CD4-positive, alpha-beta T cell treated with Interleukin-21 for 1 hour (primary cell): ENCODE data around the gene ZNF691.
"Not testable (repeated sequence)": the region's sequence is repeated elsewhere in the genome, so short reads cannot be mapped to it uniquely, and the experiment has no call there.

ENCODE experiments used
- DNase-seq: peaks from one replicate; pipeline ENCODE4 v3.0.0-alpha.2; 2020

Gene ZNF691

DNA sequence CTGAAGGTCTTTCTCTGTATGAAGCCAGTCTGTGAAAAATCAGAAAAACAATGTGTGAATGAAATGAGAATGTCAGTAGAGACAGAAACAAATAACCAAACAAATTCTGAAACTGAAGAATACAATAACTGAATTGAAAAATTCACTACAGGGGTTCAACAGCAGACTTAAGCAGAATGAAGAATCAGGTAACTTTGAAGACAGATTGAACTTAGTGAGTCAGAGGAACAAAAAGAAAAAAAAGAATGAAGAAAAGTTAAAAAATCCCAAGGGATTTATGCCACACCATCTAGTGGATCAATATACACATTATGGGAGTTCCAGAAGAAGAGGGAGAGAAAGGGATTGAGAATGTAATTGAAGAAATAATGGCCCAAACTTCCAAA is 14.6 kb downstream of the ZNF691 start:
- no peak for DNase-seq

DNA sequence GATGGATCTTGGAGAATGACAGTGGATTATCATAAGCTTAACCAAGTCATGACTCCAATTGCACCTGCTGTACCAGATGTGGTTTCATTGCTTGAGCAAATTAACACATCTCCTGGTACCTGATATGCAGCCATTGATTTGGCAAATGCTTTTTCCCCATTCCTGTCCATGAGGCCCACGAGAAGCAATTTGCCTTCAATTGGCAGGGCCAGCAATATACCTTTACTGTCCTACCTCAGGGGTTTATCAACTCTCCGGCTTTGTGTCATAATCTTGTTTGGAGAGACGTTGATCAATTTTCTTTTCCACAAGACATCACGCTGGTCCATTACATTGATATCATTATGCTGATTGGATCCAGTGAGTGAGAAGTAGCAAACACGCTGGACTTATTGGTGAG is 20.1 kb downstream of the ZNF691 start:
- no peak for DNase-seq

DNA sequence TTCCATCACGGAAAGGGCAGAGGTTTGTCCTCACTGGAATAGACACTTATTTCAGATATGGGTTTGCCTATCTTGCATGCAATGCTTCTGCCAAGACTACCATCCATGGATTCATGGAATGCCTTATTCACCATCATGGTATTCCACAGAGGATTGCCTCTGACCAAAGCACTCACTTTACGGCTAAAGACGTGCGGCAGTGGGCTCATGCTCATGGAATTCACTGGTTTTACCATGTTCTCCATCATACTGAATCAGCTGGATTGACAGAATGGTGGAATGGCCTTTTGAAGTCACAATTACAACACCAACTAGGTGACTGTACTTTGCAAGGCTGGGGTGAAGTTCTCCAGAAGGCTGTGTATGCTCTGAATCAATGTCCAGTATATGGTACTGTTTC is 22.1 kb downstream of the ZNF691 start:
- not testable (repeated sequence) for DNase-seq

DNA sequence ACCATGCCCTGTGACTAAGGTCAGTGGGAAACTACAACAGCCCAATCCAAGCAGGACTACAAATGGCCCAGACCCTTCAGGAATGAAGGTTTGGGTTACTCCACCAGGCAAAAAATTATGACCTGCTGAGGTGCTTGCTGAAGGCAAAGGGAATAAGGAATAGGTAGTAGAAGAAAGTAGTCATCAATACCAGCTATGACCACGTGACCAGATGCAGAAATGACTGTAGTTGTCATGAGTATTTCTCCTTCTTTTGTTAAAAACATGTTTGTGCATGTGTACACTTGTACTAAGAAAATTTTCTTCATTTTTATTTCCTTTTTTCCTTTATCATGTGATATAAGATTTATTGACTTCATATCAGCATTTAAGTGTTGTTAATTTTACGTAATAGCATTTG is 22.8 kb downstream of the ZNF691 start:
- not testable (repeated sequence) for DNase-seq

DNA sequence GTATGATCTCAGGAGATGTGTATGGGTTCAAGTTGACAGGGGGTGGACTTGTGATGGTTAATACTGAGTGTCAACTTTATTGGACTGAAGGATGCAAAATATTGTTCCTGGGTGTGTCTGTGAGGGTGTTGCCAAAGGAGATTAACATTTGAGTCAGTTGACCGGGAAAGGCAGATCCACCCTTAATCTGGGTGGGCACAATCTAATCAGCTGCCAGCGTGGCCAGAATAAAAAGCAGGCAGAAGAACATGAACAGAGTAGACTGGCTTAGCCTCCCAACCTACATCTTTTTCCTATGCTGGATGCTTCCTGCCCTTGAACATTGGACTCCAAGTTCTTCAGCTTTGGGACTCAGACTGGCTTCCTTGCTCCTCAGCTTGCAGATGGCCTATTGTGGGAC is 23.3 kb downstream of the ZNF691 start:
- DNase-seq = not testable (repeated sequence)

DNA sequence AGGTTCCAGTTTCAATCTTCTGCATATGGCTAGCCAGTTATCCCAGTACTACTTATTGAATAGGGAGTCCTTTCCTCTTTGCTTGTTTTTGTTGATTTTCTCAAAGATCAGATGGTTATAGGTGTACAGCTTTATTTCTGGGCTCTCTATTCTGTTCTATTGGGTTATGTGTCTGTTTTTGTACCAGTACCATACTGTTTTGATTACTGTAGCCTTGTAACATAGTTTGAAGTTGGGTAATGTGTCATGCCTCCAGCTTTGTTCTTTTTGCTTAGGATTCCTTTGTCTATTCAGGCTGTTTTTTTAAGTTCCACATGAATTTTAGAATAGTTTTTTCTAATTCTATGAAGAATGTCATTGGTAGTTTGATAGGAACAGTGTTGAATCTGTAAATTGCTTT is 26.7 kb downstream of the ZNF691 start:
- DNase-seq = not testable (repeated sequence)

DNA sequence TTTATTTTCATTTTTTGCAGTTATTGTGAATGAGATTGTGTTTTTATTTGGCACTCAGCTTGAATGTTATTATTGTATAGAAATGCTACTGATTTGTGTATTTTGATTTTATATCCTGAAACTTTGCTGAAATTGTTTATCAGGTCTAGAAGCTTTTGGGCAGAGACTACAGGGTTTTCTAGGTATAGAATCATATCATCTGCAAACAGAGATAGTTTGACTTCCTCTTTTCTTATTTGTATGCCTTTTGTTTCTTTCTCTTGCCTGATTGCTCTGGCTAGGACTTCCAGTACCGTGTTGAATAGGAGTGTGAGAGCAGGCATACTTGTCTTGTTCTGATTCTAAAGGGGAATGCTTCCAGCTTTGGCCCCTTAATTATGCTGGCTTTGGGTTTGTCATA is 27.3 kb downstream of the ZNF691 start:
- no peak for DNase-seq

DNA sequence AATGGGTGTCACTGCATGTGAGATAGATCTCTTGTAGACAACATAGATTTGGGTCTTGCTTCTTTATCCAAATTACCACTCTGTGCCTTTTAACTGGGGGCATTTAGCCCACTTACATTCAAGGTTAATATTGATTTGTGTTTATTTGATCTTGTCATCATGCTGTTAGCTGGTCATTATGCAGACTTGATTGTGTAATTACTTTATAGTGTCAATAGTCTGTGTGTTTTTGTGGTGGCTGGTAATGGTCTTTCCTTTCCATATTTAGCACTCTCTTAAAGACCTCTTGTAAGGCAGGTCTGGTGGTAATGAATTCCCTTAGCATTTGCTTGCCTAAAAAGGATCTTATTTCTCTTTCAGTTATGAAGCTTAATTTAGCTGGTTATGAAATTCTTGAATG is 29.6 kb downstream of the ZNF691 start:
- DNase-seq = no peak

DNA sequence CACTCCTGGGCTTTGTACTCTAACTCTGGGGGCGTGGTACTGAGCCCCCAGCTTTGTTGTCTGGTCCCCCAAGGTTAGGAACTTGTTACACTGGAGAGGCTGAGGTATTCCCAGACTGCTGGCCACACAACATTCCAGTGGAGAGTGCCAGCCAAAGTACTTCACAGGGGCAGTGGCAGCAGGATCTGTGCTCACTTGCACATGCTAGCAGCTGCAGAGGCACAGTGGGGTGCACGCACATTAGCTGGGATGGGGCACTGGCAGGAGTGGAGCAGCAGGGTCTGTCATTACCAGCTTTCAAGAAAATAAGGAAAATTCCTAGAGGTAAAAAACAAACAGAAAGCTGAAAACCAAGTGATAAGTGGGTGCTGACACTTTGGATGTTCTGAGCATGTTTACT is 31.0 kb downstream of the ZNF691 start:
- DNase-seq = no peak

DNA sequence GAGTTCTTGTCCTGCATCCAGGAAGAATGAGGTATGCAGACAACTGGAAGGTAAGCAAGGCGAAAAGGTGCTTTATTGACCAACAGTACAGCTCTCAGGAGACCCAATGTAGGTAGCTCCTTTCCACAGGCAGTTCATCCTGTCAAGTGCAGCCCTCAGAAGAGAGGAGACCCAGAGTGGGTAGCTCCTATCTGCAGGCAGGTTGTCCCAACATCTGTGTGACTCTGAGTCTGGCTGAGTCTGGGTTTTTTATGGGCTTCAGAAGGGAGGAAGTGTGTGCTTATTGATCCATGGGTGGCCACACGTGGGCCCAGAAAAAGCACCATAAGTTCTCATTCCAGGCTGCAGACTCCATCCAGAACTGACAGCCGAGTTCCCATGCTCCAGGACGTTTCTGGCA is 34.0 kb downstream of the ZNF691 start:
- no peak for DNase-seq

DNA sequence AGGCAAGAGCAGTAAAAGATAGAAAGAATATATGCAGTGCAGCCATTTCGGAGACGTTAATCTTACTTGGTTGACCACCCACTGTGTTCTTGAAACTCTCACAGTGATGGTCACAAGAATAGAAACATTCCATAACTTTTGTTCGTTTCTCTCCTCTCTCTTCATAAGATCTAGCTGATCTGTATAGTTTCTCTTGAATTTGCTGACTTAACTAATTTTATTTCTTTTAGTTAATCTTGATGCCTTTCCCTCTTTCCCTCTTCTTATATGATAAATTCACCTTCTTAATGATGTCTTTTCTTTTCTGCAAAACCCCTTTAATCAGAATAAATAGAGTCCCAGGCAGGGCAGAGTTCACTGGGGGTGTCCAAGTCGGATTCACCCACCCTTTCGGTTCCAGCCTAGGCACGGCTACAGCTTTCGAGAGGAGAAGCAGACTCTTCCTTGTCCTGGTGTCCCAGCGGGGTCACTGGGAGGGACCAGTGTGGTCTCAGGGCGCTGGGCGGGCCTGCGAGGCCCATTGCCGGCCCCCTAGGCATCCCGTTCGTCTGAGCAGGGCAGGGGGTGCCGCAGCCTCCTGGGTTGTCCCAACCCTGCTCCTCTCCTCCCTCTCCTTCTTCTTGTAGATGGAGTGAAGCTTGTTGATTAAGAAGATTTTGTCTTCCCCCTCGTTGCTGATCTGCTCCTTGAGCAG is 39.8 kb downstream of the ZNF691 start:
- DNase-seq = no peak

DNA sequence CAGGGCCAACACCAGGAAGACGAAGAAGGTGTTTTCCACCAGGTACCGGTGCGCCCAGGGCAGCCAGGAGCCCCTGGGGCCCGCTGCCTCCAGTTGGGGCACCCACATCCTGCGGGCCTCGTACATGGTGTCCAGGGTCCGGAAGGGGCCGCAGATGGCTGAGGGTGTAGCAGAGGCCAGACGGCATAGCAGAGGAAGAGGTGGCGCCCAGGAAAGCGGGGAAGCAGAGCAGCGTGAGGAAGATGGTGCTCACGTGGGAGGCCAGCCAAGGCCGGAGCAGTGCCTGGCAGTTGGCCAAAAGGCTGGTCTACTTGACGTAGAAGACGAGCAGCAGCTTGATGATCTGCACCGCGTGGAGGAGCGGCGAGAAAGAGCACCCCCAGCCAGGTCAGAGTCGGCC is 40.4 kb downstream of the ZNF691 start:
- DNase-seq = no peak

DNA sequence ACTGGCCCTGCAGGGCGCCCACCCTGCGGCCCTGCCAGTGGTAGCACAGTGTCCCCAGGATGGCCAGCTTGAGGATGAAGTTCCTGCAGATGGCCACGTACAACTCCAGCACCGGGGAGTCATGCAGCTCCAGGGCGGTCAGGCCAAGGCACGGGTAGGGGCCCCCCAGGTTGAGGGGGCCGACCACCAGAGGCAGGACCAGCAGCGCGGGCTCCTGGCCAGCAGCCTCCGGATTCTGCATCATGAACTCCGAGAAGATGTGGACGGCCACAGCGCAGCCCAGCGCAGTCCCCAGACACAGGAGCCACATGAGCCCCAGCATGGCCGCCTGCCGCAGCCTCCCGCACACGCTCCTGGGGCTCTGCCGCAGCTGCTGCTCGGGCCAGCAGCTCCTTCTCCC is 41.0 kb downstream of the ZNF691 start:
- no peak for DNase-seq

DNA sequence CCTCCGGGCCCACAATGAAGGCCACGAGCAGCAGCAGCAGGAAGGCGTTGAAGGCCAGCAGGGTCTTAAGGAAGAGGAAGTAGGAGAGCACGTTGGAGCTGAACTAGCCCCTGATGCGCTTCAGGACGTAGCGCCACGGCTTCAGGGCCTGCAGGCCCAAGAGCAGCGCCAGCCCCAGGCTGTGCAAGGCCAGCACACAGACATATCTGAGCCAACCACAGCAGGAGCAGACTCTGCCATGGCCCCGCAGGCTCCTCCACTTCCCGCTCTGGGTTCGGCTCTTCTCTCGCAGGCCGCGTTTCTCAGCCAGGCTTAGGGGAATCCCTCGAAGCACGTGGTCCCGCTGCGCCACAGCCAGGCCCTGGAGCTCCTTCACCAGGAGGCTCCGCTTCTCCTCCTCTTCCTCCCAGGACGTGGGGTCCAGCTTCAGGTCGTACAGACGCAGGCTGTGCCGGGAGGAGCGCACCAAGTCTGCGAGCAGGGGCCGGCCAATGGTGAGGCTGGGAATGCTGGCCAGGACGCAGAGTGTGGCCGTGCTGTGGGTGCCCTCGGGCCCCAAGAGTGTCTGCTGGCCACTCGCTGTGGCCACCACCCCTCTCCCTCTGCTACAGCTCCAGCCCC is 41.7 kb downstream of the ZNF691 start:
- DNase-seq = no peak

DNA sequence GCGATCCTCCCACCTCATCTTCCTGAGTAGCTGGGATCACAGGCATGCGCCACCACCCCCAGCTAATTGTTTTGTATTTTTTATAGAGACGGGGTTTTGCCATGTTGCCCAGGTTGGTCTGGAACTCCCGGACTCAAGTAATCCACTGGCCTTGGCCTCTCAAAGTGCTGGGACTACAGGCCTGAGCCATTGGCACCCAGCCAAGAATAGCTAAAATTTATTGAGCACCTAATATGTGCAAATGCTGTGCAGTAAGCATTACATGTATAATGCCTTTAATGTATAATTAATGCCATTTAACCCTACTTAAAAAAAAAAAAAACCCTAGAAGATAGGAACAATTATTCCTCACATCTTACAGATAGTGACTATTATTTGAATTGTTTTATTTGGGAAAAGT is 42.9 kb downstream of the ZNF691 start:
- DNase-seq = no peak

DNA sequence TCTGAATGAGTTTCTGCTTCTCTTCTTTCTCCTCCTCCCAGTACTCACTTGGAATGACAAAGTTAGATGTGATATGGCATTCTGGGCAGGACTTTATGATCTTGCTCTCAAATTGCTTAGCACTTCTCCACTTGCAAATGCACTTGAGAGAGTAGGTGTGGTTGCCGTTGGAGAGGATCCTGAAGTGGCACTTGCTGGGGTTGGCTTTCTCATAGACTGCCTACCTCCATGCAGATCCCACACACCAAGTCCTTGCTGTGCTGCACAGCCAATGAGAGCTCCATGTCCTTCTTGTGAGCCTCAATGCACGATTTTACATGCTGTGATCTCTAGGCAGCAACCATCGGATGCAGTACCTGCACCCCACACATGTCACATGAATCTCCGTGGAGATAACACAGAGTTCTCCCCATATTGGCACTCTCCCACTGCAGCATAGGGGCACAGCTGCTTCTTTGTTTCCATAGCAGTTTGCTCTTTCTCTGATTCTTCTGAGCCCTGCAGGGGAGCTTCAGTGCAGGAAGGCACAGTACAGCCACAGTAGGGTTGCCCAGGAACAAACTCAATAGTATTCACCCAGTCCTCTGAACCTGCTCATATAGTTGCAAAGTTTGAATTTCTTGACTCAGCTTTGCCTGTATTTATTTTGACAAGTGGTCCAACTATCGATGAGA is 45.2 kb downstream of the ZNF691 start:
- DNase-seq = no peak

DNA sequence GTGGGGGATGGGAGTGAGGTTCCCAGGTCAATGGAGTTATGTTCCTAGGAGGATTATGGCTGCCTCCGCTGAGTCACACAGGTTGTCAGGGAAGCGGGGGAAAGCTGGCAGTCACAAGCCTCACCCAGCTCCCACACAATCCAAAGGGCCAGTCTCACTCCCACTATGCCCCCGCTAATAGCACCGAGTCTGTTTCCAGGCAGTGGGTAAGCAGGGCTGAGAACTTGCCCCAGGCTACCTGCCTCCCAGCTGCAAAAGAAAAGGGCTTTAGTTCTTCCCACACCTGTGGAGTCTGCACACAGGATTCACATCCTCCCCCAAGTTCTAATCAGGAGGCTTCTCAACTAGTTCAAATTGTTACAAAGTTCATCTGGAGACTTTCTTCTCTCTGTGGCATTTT is 53.5 kb downstream of the ZNF691 start:
- DNase-seq = not testable (repeated sequence)
